HT-29 (cell line): ENCODE results near the gene UBE2K. TPM values are rescaled to one million over a fixed set of nuclear protein-coding genes. Genes with fewer than 3 reads are reported as not detected.
A peak's percentile ranks its signal among the peaks of the same experiment; 100 is the strongest.
"Not testable (repeated sequence)": the region's sequence is repeated elsewhere in the genome, so short reads cannot be mapped to it uniquely, and the experiment has no call there.

Experiments used
- DNase-seq: peaks from one replicate; pipeline ENCODE4 v3.0.0-alpha.2; 2015; ENCODE audit warnings: low spot score
- total RNA-seq: library from RNA; depleted of rRNA; stranded (reverse); fragments of >200 nt; shearing (Covaris generic); gene quantifications from 2 replicates; pipeline ENCODE4 v1.2.3, GENCODE V29; 2014; rRNA removed

UBE2K gene, protein sequence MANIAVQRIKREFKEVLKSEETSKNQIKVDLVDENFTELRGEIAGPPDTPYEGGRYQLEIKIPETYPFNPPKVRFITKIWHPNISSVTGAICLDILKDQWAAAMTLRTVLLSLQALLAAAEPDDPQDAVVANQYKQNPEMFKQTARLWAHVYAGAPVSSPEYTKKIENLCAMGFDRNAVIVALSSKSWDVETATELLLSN
- 34.0 and 48.8 TPM in 2 replicates for total RNA-seq

DNA sequence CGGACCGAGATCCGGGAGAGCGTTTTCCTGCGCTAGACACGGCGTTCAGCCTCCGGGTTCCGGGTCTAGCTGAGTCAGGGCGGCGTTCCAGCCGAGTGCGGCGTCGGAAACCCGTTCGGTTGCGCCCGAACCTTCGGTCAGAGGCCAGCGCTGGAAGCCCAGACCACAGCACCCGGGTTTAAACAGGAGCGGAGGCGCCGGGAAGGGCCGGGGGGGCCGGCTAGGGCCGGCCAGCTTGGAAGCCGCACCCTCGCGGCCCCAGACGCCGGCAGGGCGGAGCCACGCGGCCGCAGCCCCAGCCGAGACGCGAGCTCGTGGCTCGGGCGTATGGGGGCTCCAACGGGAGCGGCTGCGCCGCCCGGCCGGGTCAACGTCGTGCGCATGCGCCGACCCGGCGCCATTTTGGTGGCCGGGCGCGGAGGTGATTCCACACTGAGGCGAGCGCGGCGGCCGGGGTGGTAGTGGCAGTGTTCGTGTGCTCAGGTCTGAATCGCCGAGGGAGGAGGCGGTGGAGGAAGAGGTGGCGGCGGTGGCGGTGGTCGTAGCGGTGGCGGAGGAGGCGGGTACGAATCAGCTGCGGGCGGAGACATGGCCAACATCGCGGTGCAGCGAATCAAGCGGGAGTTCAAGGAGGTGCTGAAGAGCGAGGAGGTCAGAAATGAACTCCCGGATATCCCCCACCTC is at the start of gene UBE2K:
UBE2K (plus strand) TSS at position 397 of the 684 bp plus-strand sequence; CDS start at position 589, 192 bp downstream.
- DNase-seq, result peak; percentile 90

DNA sequence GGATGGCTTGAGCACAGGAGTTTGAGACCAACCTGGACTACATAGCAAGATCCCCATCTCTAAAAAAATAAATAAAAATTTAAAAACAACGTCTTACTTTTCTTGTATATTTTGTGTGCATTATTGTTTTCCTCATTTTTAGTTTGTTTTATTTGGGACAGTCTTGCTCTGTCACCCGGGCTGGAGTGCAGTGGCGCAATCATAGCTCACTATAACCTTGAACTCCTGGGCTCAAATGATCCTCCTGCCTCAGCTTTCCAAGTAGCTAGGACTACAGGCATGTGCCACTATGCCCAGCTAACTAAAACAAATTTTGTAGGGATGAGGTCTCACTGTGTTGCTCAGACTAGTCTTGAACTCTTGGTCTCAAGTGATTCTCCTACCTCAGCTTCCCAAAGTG is 49.7 kb upstream of the UBE2K start:
- DNase-seq, result no peak

DNA sequence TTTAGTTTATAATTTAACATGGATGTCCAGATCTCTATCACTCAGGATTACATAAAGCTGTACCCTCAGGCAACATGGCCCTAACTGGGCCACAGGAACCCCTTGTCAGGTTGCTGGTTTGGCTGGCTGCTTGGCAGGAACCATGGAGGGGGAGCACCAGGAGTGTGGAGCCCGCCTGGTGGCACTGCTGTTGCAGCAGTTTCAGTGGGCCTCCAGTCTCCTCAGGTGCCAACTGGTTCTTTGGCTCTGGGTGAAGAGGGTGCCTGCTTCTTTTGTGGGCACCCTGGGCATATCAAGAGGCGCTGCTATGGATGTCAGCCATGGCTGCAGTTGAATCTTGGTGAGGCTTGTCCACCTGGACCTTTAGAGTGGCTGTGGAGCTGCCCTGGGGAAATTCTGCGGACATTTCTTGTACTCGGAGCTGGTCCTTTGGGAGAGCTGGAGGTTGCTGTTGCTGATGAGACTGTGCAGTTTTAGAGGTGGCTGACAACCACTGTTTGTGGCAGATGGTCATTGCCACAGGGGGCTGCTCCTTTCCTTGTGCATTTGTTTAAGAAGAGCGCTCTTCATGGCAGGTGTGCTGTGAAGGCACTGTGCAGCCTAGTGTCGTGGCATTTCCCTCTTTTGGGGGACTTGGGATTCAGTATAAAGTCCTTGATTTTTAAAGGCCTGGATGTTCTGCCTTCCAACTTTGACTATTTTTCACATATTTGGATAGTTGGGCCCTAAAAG is 48.9 kb upstream of the UBE2K start:
- DNase-seq, result no peak

DNA sequence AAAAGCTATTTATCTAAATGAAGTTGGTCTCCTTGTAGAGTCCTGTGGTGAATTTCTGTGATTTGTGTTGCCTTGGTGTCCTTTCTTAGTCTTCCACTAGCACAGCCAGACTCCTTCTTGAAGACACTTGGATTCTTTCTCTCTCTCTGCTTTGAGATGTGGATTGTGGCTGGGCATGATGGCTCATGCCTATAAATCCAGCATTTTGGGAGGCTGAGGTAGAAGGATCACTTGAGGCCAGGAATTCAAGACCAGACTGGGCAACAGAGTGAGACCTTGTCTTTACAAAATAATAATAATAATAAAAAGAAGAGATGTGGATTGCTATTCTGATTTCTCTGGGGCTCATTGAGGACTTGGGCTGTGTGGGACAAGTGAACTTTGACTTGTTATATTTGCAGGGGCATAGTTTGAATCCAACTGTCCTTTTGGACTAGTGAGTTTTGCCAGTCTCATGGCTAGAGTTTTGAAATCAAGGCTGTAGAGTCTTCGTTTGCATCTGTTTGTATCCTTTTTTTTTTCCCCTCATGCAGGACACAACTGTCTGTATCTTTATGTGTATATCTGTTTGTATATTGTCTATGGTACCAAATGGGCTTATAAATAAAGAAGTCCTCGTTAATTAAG is 48.2 kb upstream of the UBE2K start:
- no peak for DNase-seq

DNA sequence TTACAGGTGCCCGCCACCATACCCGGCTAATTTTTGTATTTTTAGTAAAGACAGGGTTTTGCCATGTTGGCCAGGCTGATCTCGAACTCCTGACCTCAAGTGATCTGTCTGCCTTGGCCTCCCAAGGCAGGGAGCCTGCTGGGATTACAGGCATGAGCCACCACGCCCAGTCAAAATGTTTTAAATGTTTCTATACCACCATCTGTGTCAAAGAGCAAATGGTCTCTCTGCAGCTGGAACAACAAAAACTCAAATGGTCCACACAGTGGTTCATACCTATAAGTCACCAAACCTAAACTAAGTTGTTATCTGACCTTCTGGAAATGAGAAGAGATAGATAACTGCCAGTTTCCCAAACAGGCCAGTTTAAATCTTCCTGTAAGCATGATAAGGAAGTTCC is 46.4 kb upstream of the UBE2K start:
- not testable (repeated sequence) for DNase-seq

DNA sequence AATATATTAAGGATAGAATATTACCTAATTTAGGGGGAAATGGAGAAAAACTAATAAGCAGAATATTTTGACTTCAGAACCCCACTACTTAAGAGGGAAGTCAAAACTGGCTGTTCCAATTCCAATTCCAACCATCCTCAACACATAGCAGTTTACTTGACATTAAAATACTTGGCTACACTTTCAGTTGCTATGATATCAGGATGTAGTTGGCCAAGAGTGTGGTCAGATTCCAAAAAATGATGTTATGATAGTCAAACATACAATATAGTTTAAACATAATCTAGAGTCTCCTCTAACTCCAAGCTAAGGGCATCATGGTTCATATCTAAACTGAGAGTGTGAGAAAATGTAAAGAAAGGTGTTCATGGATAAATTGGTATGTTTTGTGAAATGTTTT is 42.7 kb upstream of the UBE2K start:
- DNase-seq, result no peak

DNA sequence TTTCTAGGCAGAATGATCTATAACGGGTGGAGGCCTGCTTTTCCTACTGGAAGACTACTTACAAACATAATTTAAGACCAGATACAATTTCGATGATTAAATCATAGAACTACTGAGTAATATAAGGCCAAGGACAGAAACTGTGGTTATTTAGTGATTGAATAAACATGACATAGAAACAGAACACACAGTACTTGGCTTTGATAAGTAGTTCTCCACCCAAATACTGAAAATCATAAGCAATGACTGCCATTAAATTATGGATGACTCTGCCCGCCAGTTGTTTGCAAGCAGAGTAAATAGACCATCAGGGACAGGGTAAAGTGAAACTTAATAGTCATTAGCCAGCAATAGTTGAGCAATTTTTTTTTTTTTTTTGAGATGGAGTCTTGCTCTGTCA is 42.1 kb upstream of the UBE2K start:
- DNase-seq, result peak; percentile 9

DNA sequence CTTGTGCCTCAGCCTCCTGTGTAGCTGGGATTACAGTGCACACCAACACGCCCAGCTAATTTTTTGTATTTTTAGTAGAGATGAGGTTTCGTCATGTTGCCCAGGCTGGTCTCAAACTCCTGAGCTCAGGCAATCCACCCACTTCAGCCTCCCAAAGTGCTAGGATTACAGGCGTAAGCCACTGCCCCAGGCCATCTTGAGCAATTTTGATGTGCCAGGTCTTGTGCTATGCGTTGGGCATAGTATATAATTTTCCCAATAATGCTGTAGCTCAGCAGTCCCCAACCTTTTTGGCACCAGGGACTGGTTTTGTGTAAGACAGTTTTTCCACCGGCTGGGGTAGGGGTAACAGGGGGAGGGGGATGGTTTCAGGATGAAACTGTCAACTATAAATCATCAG is 41.3 kb upstream of the UBE2K start:
- DNase-seq, result not testable (repeated sequence)

DNA sequence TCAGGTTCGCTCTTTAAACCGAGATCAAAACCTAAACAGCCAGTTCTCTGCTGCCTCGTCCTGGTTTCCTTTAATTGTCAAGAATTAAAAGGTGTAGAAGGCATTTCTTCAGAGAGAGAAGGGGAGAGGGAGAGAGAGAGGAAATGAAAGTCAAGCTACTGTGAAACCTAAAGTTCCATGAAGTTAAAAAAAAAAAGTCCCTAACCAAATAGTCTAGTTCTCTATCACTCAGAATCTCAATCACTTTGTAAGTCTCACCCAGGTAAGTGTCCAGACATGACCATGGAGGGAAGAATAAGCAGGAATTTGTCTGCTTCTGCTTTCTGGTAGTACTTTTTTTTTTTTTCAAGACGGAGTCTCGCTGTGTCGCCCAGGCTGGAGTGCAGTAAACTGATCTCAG is 40.5 kb upstream of the UBE2K start:
- DNase-seq, result no peak

DNA sequence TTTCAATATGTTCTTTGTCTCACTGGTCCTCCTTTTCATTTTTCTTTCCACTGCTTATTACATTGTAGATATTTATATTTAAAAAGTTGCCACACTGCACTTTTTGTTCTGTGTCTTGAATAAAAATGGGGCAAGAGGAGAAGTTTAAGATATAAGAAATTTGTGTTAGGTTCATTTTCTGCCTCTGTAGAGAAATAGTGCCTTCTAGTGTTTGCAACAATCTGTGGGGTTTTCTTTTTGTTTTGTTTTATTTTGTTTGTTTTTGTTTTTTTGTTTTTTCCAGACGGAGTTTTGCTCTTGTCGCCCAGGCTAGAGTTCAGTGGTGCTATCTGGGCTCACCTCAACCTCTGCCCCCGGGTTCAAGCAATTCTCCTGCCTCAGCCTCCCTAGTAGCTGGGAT is 39.2 kb upstream of the UBE2K start:
- no peak for DNase-seq

DNA sequence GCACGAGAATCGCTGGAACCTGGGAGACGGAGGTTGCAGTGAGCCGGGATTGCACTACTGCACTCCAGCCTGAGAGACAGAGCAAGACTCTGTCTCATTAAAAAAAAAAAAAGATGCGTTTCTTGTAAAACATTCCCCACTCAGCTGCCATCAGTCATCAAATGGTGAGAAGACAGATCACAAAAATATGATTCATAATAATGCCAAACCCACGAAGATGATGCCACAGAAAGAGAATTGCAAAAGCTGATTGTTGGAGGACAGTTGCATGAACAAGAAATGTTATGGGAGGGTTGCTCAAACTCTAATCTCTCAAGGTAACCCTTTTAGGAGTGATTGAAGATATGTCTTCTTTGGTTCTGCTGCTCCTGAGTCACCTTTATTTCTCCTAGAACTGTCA is 37.9 kb upstream of the UBE2K start:
- no peak for DNase-seq

DNA sequence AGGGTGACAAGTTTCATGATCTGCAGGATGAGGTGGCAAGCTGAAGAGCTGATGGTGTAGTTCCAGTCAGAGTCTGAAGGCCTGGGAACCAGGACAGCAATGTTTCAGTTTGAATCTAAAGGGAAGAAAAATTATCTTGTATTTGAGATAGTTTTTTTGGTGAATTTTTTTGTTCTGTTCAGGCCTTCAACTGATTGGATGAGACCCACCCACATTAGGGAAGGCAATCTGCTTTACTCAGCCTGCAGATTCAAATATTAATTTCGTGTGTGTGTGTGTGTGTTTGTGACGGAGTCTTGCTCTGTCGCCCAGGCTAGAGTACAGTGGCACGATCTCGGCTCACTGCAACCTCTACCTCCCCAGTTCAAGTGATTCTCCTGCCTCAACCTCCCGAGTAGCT is 37.2 kb upstream of the UBE2K start:
- no peak for DNase-seq

DNA sequence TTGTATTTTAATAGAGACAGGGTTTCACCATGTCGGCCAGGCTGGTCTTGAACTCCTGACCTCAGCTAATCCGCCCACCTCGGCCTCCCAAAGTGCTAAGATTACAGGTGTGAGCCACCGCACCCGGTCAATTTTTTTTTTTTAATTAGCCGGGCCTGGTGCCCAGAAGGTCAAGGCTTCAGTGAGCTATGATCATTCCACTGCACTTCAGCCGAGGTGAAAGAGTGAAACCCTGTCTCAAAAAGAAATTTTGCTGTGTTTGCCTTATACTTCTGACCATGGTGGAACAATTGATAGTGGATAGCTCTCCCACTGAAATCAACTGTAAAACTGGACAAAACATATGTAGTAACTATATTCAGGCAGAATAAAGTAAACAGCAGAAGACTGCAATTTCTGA is 35.3 kb upstream of the UBE2K start:
- no peak for DNase-seq

DNA sequence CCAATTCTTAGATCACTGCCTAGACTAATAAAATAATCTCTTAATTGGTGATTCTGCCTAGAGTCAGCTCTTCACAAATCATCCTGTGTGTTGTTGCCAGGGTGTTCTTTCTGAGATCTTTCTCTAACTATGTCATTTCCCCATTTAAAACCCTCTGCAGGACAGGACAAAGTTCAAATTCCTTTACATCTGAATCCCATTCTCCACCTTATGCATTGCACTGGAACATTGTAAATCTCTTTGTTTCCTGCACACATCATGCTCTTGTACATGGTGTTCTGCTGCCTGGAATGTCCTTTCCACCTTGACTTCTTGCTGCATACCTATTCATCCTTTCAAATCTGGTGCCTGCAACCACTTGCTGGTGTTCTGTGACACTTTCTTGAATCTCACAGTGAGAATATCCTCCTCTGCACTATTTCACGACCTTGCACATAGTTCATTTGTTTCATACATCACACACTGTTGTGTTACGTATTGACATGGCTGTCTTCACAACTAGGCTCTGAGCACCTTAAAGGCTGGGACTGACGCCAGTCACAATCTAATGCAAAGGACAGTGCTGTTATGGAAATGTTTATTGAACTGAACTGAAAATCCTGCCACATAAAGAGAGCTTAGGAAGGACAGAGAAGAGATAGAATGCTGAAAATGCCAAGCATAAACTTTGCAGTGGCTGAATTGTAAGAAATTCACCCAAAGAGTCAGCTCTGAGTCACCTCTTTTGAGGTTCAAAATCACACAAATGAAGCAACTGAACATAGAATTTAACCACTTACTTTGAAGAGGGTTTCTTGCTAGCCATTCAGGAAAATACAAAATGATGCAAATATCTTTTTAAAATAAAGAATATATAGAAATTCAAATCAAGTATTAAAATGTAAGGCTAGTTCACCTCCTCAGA is 32.9 kb upstream of the UBE2K start:
- peak; percentile 32 for DNase-seq

DNA sequence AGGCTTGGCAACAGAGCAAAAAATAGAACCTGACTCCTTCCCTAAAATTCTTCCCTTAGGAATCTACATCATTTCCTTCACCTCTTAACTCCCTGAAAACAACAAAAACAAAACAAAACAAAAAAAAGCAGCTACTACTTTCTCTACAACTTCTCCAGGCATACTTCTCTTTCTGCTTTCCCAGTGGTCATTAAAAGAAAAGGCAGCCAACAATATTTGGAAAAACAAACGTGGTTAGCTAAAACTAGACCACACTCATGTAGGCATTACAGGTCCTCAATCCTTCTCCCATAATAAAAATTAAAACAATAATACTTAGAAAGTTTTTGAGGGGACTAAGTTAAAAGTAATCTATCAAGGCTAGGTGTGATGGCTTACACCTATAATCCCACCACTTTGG is 30.2 kb upstream of the UBE2K start:
- DNase-seq, result no peak

DNA sequence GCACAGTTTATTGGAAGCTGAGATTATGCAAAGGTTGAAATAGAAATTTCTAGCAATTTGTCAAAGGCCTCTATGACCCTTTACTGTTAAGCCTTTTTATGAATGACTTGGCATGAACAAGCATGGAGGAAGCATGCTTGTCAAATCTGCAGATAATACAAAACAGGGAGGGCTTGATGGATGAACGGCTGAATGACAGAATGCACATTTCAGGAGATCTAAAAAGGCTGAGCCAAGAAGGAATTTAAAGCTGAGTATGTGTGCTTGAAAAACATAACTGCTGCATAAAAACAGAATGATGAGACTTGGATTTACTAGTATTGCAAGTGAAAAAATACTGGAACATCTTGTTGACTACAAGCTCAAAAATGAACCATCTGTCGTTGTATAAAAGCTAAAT is 29.0 kb upstream of the UBE2K start:
- DNase-seq, result no peak

DNA sequence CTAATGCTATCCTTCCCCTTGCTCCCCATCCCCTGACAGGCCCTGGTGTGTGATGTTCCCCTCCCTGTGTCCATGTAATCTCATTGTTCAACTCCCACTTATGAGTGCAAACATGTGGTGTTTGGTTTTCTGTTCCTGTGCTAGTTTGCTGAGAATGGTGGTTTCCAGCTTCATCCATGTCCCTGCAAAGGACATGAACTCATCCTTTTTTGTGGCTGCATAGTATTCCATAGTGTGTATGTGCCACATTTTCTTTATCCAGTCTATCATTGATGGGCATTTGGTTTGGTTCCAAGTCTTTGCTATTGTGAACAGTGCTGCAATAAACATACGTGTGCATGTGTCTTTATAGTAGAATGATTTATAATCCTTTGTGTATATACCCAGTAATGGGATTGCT is 27.6 kb upstream of the UBE2K start:
- DNase-seq, result not testable (repeated sequence)

DNA sequence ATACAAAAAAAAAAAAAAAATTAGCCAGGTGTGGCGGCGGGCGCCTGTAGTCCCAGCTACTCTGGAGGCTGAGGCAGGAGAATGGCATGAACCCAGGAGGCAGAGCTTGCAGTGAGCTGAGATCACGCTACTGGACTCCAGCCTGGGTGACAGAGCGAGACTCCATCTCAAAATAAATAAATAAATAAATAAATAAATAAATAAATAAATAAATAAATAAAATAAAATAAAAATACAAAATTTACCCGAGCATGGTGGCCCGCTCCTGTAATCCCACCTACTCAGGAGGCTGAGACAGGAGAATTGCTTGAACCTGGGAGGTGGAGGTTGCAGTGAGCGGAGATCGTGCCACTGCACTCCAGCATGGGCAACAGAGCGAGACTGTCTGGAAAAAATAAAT is 22.3 kb upstream of the UBE2K start:
- not testable (repeated sequence) for DNase-seq

DNA sequence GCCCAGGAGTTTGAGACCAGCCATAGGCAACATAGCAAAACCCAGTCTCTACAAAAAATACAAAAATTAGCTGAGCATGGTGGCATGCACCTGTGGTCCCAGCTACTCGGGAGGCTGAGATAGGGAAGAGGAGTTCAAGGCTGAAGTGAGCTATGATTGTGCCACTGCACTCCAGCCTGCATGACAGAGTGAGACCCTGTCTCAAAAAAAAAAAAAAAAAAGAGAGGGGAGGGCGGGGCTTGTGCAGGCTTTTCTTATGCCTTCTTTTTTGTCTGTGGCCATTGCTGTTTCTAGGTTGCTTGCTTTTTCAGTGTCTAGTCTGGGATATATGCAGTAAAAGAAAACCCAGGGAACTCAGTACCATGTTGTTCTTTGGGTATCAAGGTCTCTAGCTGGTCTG is 16.9 kb upstream of the UBE2K start:
- DNase-seq, result not testable (repeated sequence)

DNA sequence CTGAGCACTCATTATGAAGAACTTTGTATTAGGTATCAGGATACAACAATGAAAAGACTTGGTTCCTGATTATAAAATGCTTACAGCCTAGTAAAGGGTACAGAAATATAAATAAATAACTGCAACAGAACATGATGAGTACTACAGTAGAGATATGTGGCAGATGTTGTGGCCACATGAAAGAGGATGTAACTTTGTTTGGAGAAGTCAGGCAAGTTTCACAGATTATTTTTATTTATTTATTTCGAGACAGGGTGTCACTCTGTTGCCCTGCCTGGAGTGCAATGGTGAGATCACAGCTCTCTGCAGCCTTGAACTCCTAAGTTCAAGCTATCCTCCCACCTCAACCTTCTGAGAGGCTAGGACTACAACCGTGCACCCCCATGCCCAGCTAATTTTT is 15.8 kb upstream of the UBE2K start:
- DNase-seq, result no peak

DNA sequence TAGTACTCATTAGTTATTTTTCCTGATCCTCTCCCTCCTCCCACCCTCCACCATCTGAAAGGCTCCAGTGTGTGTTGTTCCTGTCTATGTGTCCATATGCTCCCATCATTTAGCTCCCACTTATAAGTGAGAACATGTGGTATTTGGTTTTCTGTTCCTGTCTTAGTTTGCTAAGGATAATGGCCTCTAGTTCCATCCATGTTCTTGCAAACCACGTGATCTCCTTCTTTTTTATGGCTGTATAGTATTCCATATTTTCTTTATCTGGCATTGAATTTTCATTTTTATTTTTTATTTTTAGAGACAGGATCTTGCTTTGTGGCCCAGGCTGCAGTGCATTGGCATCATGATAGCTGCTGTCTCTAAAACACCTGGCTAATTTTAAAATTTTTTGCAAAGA is 11.9 kb upstream of the UBE2K start:
- no peak for DNase-seq
